Hypothalamus (tissue), 51 donors: ENCODE data around the gene C17orf107.

ENCODE experiments used
- DNase-seq, 51 donors: peaks; one replicate each; lab custom pipeline; 2025; lab: John Stamatoyannopoulos, UW

C17orf107 gene

DNA sequence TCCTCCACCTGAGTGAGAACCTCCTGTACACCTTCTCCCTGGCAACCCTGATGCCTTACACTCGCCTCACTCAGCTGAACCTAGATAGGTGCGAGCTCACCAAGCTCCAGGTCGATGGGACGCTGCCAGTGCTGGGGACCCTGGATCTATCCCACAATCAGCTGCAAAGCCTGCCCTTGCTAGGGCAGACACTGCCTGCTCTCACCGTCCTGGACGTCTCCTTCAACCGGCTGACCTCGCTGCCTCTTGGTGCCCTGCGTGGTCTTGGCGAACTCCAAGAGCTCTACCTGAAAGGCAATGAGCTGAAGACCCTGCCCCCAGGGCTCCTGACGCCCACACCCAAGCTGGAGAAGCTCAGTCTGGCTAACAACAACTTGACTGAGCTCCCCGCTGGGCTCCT lies 33.4 kb downstream of the C17orf107 start:
- DNase-seq: no peak

DNA sequence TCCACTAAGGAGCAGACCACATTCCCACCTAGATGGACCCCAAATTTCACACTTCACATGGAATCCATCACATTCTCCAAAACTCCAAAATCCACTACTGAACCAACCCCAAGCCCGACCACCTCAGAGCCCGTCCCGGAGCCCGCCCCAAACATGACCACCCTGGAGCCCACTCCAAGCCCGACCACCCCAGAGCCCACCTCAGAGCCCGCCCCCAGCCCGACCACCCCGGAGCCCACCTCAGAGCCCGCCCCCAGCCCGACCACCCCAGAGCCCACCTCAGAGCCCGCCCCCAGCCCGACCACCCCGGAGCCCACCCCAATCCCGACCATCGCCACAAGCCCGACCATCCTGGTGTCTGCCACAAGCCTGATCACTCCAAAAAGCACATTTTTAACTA lies 34.3 kb downstream of the C17orf107 start:
- DNase-seq: no peak

DNA sequence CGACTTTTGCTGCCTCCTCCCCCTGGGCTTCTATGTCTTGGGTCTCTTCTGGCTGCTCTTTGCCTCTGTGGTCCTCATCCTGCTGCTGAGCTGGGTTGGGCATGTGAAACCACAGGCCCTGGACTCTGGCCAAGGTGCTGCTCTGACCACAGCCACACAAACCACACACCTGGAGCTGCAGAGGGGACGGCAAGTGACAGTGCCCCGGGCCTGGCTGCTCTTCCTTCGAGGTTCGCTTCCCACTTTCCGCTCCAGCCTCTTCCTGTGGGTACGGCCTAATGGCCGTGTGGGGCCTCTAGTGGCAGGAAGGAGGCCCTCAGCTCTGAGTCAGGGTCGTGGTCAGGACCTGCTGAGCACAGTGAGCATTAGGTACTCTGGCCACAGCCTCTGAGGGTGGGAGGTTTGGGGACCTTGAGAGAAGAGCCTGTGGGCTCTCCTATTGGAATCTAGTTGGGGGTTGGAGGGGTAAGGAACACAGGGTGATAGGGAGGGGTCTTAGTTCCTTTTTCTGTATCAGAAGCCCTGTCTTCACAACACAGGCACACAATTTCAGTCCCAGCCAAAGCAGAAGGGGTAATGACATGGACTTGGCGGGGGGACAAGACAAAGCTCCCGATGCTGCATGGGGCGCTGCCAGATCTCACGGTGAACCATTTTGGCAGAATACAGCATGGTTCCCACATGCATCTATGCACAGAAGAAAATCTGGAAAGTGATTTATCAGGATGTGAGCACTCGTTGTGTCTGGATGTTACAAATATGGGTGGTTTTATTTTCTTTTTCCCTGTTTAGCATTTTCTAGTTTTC lies 35.0 kb downstream of the C17orf107 start:
- peak in 3 of 51 donors; percentile 8 to 12 (median 9) for DNase-seq

DNA sequence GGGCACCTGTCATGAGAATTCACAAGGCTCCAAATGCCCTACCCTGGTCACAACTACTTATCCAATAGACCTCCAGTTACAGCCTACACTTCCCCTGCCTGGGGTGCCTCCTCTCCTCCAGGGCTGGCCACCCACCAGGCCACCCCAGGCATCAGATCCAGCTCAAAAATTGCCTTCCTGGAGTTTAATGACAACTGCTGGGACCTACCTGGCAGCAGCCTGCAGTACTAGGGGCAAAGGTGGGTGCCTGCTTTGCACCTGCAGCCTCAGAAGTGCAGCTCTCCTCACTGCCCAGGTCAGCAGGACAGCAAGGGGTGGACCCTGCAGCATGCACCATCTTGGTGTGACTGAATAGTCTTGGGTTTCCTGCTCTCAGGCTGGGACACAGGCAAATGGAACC lies 36.3 kb downstream of the C17orf107 start:
- no peak for DNase-seq

DNA sequence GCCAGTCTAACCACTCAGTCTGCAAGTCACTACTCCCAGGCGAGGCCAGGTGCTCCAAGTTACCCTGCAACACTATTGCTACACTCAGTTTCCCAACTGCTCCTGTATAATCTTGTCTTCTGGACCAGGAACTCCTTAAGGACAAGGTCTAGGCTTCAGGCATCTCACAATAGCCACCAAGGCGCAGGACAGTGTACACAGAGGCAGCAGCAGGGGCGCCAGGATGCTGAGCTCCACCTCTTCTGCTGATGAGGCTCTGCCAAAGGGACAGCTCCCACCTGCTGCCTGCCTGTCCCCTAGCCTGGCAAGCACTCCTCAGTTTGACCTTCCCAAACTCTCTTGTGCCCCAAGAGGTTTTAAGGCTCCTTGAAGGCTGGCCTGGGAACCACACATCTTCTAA lies 37.1 kb downstream of the C17orf107 start:
- DNase-seq: no peak

DNA sequence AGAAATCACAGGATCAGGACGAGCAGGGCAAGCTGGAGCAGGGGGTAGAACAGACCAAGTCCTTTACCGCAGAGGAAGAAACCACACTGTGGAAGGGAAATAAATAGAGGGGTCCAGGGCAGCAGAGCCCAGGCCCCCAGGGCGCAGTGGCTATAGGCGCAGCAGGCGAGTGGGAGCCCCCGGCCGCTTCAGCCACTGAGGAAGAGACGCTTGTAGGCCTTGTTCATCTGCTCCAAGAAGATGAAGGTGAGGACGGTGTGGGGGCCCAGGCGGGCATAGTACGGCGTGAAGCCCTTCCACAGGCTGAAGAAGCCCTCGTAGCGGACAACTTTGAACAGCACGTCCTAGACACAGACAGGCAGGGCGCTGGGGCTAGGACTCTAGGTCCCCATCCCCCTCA lies 38.2 kb downstream of the C17orf107 start:
- DNase-seq: no peak

DNA sequence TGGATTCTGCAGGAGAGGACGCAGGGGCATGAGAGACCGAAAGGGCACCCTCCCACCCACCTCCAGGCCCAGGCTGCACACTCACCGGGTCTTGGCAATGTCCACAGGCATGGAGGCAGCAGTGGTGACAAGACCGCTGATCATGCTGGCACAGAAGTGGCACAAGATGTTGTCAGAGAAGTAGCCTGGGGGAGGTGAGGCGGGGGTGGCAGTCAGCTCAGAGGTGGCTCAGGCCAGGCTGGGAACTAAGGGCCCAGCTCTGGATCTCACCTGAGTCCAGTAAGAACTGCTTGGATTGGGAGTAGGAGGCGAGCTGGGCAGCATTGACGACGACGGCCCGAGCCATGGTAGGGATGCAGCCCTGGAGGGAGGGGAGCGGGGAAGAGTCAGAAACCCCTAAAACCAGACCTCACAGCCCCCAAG lies 38.7 kb downstream of the C17orf107 start:
- no peak for DNase-seq

DNA sequence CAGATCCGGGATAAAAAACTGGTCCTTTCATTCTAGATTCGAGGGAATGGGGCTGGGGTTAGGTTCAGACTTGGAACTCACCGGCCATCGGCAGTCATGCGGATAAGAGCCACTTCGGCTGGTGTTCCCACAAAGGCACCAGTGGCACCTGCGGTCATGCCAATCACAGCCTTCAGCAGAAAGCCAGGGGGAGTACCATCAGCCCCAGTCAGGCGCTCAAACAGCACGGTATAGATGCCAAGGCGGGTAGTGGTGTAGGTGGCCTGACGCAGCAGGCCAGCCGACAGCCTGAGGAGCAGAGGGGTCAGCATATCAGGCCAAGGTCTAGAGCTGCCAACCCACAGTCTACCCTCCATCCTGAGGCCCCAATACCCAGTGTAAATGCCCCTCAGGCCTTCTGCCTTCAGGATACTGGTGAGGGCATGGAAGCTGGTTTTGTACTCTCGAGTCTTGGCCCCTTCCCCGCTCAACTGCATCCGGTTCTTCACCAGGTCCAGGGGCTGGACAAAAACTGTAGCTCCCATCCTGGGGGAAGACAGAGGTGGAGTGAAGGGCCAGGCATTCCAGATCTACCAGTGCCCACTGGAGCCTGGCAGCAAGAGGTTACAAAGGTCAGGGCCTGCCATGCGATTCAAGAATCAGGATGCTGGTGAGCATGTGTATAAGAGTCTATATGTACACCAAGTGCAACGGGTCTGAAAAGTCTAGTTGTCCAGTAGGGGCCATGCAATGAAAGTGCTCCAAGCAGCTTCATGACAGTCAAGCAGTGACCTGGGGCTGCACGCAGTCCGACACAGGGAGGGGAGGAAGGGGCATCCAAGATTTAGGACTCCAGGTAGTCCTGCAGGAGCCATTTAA lies 39.6 kb downstream of the C17orf107 start:
- no peak for DNase-seq

DNA sequence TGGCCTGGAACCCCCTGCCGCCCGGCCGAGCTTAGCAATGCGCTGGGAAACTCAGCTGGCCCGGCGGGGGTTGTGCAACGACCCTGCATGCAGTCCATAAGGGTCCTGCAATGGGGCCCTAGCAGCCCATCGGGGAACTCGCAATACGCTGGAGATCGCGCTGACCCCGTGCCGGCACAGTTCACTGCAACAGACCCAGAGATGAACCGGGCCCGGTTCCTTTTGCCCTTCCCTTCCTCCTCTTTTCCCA lies 40.1 kb downstream of the C17orf107 start:
- DNase-seq: peak in 3 of 51 donors; percentile 49 to 57 (median 54)

DNA sequence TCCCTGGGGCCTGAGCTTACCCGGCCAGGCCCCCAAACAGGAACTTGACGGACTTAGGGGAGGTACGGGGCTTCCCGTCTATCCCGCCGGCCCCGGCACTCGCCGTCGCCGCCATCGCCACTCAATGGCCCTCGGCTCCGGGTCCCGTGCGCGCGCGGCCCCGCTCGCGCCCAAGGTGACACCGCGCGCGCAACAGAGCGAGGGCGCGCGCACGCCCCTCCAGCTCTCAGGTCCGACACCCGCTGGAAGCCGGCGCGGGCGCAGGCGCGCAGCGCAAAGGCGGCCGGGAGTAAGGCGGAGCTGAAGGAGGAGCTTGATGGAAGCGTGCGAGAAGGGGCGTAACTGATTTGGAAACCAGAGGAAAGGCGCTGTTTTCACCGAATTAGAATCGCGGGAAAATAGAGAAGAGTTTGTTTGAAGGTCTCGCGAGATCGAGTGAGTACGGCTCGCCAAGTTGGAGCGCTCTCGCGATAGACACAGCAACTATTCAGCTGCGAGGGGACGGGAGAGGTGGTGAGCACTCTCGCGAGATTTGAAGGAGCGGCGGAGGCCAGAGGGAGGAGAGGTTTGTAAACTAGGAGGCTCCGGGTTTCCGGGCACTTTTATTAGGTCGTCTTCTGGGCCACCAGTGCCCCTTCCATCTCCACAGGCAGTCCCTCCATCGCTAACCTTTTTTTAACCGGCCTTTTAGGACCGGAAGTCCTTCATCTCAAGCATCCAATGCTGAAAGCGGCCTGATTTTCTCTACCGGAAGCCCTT lies 40.6 kb downstream of the C17orf107 start, which contains the start of the genes RNF167 and SLC25A11:
Gene RNF167 (plus strand): TSS at position 473 of the 759 bp plus-strand sequence. CDS start 642 bp downstream, outside the sequence.
Gene SLC25A11 (minus strand): TSS at position 251 of the 759 bp plus-strand sequence. CDS start 136 bp downstream, at position 115.
- DNase-seq: peak; percentile 65 to 99 (median 93)

DNA sequence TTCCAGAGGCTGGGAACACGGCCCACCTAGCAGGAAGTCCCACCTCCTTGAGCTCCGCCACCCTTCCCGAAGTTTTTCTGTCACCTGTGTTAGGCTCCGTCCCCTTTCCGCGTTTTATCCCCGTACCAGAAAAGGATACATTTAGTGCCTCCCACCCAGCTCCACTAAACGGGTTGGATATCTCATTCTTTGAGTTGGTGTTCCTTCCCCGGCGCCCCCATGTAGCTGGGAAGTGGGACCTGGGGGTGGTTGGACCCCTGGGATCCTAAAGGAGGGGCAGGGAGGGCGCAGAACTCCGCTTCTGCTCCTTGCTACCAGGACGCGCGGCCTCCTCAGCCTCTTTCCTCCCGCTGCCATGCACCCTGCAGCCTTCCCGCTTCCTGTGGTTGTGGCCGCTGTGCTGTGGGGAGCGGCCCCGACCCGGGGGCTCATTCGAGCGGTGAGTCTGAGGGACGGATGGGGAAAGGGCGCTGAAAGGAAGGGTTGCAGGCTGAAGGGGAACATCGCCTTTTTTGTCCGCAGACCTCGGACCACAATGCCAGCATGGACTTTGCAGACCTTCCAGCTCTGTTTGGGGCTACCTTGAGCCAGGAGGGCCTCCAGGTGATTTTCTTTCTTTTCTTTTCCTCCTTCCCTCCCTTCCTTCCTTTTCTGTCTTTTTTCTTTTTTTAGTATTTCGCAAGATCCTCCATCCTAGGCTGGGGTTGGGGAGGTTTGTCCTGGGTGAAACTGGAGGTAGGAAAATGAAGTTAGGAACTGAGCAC lies 41.4 kb downstream of the C17orf107 start:
- DNase-seq: peak in 3 of 51 donors; percentile 70 to 80 (median 71)

DNA sequence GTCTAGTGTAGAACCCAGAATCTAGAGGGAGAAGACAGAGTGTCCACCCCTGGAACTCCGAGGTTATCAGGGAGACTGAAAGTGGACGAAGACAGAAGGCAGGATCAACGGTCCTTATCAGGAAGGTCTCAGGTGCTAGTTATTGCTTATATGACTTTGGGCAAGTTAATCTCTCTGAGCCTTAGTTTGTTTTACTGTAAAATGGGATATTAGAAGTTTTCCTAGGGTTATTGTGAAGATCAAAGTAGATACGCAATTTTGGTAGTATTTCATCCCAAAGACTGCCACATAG lies 41.9 kb downstream of the C17orf107 start:
- DNase-seq: no peak

DNA sequence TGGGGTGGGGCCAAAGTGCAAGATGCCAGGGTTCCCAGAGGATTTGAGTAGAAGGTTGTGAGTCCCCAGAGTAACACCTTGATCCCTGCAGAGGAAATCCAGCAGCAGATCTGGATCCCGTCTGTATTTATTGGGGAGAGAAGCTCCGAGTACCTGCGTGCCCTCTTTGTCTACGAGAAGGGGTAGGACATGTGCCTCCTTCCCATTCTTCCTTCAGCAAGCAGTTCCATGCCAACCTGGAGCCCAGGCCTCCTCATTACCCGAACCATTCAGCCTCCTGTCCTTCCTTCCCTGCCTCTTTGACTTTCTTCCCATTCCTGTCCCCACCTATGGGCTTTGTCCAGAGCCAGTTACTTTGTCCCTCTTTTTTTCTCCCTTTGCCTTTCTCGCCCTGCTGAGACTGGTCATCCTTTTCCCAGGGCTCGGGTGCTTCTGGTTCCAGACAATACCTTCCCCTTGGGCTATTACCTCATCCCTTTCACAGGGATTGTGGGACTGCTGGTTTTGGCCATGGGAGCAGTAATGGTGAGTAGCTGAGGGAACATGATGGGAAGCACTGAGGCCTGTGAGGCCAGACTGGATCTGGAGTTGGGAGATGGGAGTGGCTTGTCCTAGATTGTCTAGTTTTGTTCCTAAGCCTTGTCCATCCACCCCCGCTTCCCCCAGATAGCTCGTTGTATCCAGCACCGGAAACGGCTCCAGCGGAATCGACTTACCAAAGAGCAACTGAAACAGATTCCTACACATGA lies 43.6 kb downstream of the C17orf107 start:
- DNase-seq: no peak

DNA sequence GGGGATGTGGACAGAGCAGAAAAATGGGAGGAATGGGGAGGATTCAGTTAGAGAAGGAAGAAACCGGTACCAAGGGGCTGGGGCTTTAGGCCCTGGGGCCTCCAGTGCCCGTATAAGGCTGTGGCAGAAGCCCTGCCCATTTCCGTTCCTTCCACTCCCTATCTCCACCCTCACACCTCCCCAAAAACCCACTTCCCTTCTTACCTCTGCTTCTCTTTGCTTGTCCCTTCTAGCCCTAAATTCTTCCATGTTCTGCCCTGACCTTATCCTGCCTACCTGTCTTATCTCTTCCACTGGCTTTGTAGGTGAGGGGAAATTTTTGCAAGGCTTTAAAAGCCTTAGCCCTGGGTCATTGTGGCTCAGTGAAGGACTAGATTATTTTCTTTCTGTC lies 44.8 kb downstream of the C17orf107 start:
- DNase-seq: no peak

DNA sequence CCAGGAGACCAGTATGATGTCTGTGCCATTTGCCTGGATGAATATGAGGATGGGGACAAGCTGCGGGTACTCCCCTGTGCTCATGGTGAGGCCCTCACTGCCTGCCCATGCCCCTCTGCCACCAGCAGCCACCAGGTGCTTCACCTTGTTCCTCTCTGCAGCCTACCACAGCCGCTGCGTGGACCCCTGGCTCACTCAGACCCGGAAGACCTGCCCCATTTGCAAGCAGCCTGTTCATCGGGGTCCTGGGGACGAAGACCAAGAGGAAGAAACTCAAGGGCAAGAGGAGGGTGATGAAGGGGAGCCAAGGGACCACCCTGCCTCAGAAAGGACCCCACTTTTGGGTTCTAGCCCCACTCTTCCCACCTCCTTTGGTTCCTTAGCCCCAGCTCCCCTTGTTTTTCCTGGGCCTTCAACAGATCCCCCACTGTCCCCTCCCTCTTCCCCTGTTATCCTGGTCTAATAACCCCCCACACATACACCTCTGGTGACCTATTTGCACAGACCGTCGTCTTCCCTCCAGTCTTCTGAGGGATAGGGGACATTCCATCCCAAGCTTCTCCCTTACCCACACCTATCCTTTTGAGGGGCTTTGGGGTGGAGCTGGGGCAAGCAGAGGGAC lies 45.3 kb downstream of the C17orf107 start:
- DNase-seq: no peak

DNA sequence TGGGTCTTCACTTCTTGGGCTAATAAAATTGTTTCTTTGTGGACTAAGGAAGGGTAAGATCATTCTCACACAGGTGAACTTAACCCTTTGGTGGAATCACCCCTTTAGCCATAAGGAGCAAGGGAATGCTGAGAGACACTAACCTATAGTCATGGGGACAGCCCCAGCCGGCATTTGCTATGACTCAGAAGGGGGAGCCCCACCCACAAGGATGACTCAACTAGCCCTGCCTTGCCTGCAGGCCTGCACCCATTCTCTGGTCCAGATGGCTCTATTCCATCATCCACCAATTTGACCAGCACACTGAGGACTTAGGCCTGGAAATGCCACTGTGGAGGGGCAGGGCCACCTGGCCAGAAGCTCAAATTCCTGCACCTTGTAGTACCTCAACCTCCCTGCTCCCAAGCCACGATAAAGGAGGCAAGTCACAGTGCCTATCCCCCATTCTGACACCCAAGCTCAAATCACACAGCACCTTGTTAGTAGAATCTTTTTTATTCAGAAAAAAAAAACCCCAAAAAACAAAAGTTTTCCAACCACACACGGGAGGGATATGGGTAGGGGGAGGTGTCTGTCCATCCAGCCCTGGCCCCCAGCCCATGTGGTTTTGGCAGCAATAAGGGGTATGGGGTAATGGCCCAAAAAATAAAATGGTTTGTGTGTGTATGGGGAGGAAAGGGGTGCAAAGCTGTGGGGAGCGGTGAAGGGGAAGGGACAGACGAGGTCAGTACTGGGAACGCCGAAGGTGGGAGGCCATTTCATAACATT lies 46.0 kb downstream of the C17orf107 start:
- peak in 14 of 51 donors; percentile 8 to 66 (median 26) for DNase-seq

DNA sequence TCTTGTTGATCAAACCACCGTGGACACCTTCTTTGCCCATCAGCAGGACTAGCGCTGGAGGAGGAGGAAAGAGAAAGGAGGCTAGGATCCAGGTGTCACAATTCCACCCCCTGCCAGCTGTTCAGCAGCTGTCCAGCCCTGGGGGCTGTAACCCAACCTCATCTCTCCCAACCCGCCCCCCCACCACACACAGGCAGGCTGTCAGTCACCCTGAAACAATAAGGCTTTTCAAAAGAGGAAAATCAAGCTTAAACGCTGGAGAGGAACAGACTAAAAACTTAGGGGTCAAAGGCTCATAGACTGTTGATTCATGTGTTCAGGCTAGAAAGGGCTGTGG lies 46.6 kb downstream of the C17orf107 start:
- DNase-seq: no peak

DNA sequence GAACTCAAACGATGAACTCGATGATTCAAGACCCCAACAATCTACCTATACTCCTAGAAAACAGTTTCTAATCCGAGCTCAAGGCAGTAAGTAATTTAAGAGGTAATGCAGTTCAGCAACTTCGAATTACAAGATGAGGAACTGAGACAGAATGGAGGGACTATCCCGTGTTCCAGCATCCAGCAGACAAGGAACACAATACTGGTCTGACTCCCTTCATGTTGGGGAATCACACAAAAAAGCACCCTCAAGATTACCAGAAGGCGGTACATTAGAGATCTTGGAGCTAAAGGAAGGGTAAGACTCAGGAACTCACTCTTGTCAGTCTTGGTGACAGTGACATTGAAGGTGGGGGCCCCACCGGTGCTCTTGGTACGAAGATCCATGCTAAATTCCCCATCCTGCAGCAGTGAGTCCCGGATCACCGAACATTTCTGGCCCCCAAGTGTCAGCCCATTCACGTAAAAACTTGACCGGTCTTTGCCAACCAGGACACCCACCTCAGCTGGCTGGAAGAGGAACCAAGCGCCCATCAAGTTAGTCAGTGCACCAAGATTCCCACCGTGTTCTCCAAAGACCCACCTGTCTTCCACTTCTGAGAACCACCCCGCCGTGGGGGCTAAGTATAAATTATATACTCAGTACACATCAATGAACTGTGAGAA lies 47.1 kb downstream of the C17orf107 start:
- DNase-seq: no peak
